Sigmoid colon (tissue), 7 donors: ENCODE data around the gene FSTL4. TPM values are rescaled to one million over a fixed set of nuclear protein-coding genes. Genes with fewer than 3 reads are reported as not detected.

Source experiments
- DNase-seq: peaks from one replicate; pipeline ENCODE4 v3.0.0-alpha.2; 2019
- H3K27ac ChIP-seq, 4 donors: fragments of 200-600 bp; sonication (generic); one replicate each; pipeline ENCODE4 v1.5.1; 2016 to 2019; ENCODE audit warnings: mild to moderate bottlenecking in 1 of 4
- H3K27me3 ChIP-seq, 3 donors: fragments of 200-600 bp; sonication (generic); one replicate each; pipeline ENCODE4 v1.5.1; 2019; ENCODE audit warnings: mild to moderate bottlenecking in 1 of 3
- H3K36me3 ChIP-seq, 4 donors: fragments of 200-600 bp; sonication (generic); one replicate each; pipeline ENCODE4 v1.5.1; 2016 to 2019
- H3K4me1 ChIP-seq, 4 donors: fragments of 200-600 bp; sonication (generic); one replicate each; pipeline ENCODE4 v1.5.1; 2017 to 2019
- H3K4me3 ChIP-seq, 4 donors: fragments of 200-600 bp; sonication (generic); one replicate each; pipeline ENCODE4 v1.5.1; 2017 to 2019; ENCODE audit warnings: mild to moderate bottlenecking in 2 of 4, moderate library complexity in 1 of 4
- H3K9me3 ChIP-seq, 4 donors: fragments of 200-600 bp in 3 of 4; sonication (generic) in 3 of 4; one replicate each; pipeline versions ENCODE4 v1.5.1 to v1.6.1; 2013 to 2019
- EP300 ChIP-seq, 4 donors: sonication (generic); formaldehyde crosslinking; IDR thresholded peaks; one replicate each; pipeline ENCODE4 v1.6.1; 2017; ENCODE audit warnings: antibody characterized with exemption in 4 of 4
- POLR2A ChIP-seq, 2 donors: fragments of 450-650 bp; IDR thresholded peaks; one replicate each; pipeline ENCODE4 v1.6.1; 2016; ENCODE audit warnings: antibody characterized with exemption in 2 of 2, mild to moderate bottlenecking in 2 of 2, moderate library complexity in 2 of 2
- POLR2AphosphoS5 ChIP-seq, 4 donors: sonication (generic); formaldehyde crosslinking; IDR thresholded peaks; one replicate each; pipeline ENCODE4 v1.6.1; 2017; ENCODE audit warnings: antibody characterized with exemption in 4 of 4
- WGBS, 2 donors: extraction: QIAGEN DNeasy Blood & Tissue Kit; methylation state at CpG; one replicate each; pipeline ENCODE4 v1.1.7; 2013; 5-methylcytosine and 5-hydroxymethylcytosine counted together
- intact Hi-C: fragments of 100-400 bp; cut with DNase I; formaldehyde crosslinking; loops from one replicate; pipeline ENCODE4 v1.15.1; 2023
- polyA plus RNA-seq, 3 donors: library from polyadenylated mRNA; stranded (reverse); fragments of 200-250 nt; gene quantifications; one replicate each; pipeline ENCODE4 v1.2.3, GENCODE V29; 2013
- total RNA-seq, 4 donors: library from RNA; depleted of rRNA; stranded (reverse); fragments of >200 nt; gene quantifications; one replicate each; pipeline ENCODE4 v1.1.0, GENCODE V29; 2016
- TF ChIP-seq, protein P1 (sequence below), 4 experiments: fragments of 450-650 bp in 3 of 4; fragments of 200-600 bp in 1 of 4; IDR thresholded peaks; one replicate each; pipeline ENCODE4 v1.5.1; 2016 to 2019; ENCODE audit warnings: antibody characterized with exemption in 4 of 4, mild to moderate bottlenecking in 3 of 4, moderate library complexity in 2 of 4
- donor health status: healthy with polysubstance abuse.
- donor health status: Bipolar disorder and iron deficiency.
- donor health status: healthy.

FSTL4 gene
- total and polyA plus RNA-seq, 7 donors: 0.23 to 0.45 (median 0.28) TPM; not detected in 4

GRCh38 chr5:133274597-133274935 lies 337.8 kb downstream of the FSTL4 start:
- no peaks in the 10 kb centered on the region for H3K4me1 ChIP-seq
- whole genome bisulfite sequencing, 2 donors: 71 to 78% methylated on average over 5 of the region's 5 CpGs

GRCh38 chr5:133273661-133274596 lies 338.4 kb downstream of the FSTL4 start:
- 77 to 83% methylated on average over 8 of the region's 8 CpGs for WGBS, 2 donors
- no peaks in the 10 kb centered on the region for H3K27me3 ChIP-seq
- no peaks in the 10 kb centered on the region for H3K4me1 ChIP-seq
- H3K4me3 ChIP-seq: no peak overlapping the region
- intact Hi-C loops: no loop called here
- DNase-seq: no peak
- H3K27ac ChIP-seq: no peak overlapping the region
- H3K9me3 ChIP-seq: no peaks in the 10 kb centered on the region
- TF ChIP-seq EP300 (IDR thresholded peaks at IDR 0.05) (no peak), POLR2A (IDR thresholded peaks at IDR 0.05) (no peak), POLR2AphosphoS5 (IDR thresholded peaks at IDR 0.05) (no peak)
- TF ChIP-seq, protein P1, sequence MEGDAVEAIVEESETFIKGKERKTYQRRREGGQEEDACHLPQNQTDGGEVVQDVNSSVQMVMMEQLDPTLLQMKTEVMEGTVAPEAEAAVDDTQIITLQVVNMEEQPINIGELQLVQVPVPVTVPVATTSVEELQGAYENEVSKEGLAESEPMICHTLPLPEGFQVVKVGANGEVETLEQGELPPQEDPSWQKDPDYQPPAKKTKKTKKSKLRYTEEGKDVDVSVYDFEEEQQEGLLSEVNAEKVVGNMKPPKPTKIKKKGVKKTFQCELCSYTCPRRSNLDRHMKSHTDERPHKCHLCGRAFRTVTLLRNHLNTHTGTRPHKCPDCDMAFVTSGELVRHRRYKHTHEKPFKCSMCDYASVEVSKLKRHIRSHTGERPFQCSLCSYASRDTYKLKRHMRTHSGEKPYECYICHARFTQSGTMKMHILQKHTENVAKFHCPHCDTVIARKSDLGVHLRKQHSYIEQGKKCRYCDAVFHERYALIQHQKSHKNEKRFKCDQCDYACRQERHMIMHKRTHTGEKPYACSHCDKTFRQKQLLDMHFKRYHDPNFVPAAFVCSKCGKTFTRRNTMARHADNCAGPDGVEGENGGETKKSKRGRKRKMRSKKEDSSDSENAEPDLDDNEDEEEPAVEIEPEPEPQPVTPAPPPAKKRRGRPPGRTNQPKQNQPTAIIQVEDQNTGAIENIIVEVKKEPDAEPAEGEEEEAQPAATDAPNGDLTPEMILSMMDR (IDR thresholded peaks at IDR 0.05): no peak
- H3K36me3 ChIP-seq: no peaks in the 10 kb centered on the region

More at GRCh38 chr5:133274597-133274935, 337.8 kb downstream of the FSTL4 start:
- no peaks in the 10 kb centered on the region for H3K27me3 ChIP-seq
- H3K9me3 ChIP-seq: no peaks in the 10 kb centered on the region
- intact Hi-C loops: no loop called here
- no peak overlapping the region for H3K27ac ChIP-seq
- no peak overlapping the region for H3K4me3 ChIP-seq
- DNase-seq: no peak
- no peaks in the 10 kb centered on the region for H3K36me3 ChIP-seq
- TF ChIP-seq POLR2AphosphoS5 (IDR thresholded peaks at IDR 0.05) (no peak), POLR2A (IDR thresholded peaks at IDR 0.05) (no peak), EP300 (IDR thresholded peaks at IDR 0.05) (no peak)
- TF ChIP-seq, protein P1 (IDR thresholded peaks at IDR 0.05): no peak

GRCh38 chr5:133272345-133272744 lies 340.0 kb downstream of the FSTL4 start:
- 90 to 95% methylated on average over 16 of the region's 16 CpGs for WGBS, 2 donors
- Histone ChIP-seq H3K27me3 (no peaks in the 10 kb centered on the region), H3K36me3 (no peaks in the 10 kb centered on the region), H3K27ac (no peak overlapping the region), H3K4me1 (no peaks in the 10 kb centered on the region), H3K9me3 (no peaks in the 10 kb centered on the region), H3K4me3 (no peak overlapping the region)
- intact Hi-C loops: no loop called here
- TF ChIP-seq EP300 (IDR thresholded peaks at IDR 0.05): no peak
- TF ChIP-seq, protein P1 (IDR thresholded peaks at IDR 0.05): no peak
- TF ChIP-seq POLR2A (IDR thresholded peaks at IDR 0.05): no peak
- TF ChIP-seq POLR2AphosphoS5 (IDR thresholded peaks at IDR 0.05): no peak
- no peak for DNase-seq

DNA sequence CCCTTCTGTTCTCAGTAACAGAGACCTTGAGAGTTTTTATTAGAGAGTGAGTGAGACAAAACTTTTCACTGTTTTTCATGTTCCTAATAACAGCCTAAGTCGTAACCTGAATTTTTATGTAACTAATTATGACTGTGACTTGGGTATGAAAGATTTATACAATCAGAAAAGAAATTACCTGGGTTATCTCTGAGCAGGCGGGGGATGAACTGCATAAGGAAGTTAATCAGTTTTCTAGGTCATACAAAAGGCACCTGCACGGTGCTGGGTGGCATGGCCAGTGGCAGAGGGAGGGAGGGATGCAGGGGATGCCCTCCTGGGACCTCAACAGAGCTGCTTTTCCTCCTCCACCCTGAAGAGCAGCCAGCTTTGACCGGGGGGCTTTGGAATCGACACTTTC lies 340.7 kb downstream of the FSTL4 start:
- Histone ChIP-seq H3K36me3 (no peaks in the 10 kb centered on the region), H3K27me3 (no peaks in the 10 kb centered on the region), H3K4me3 (no peak overlapping the region), H3K9me3 (no peaks in the 10 kb centered on the region), H3K4me1 (no peaks in the 10 kb centered on the region), H3K27ac (no peak overlapping the region)
- intact Hi-C loops: no loop called here
- no peak for DNase-seq
- TF ChIP-seq EP300 (IDR thresholded peaks at IDR 0.05) (no peak), POLR2AphosphoS5 (IDR thresholded peaks at IDR 0.05) (no peak), POLR2A (IDR thresholded peaks at IDR 0.05) (no peak)
- TF ChIP-seq, protein P1 (IDR thresholded peaks at IDR 0.05): no peak
- 48 to 66% methylated on average over 5 of the region's 5 CpGs for WGBS, 2 donors
